Esophagus squamous epithelium (tissue), 5 donors: ENCODE measurements around the gene KIF6. TPM values are rescaled to one million over a fixed set of nuclear protein-coding genes. Genes with fewer than 3 reads are reported as not detected.

Experiments used
- DNase-seq: peaks from one replicate; lab custom pipeline; 2025; lab: John Stamatoyannopoulos, UW
- H3K27ac ChIP-seq, 4 donors: fragments of 200-600 bp; sonication (generic); one replicate each; pipeline ENCODE4 v1.5.1; 2016 to 2019; ENCODE audit warnings: mild to moderate bottlenecking in 1 of 4
- H3K27me3 ChIP-seq, 4 donors: fragments of 200-600 bp; sonication (generic); 1 replicate in 3 of 4; 2 replicates in 1 of 4; pipeline versions ENCODE4 v1.5.1 to v1.6.0; 2017 to 2021; ENCODE audit warnings: antibody characterized with exemption in 1 of 4
- H3K36me3 ChIP-seq, 3 donors: fragments of 200-600 bp; sonication (generic); one replicate each; pipeline ENCODE4 v1.5.1; 2016 to 2019
- H3K4me1 ChIP-seq, 3 donors: fragments of 200-600 bp; sonication (generic); one replicate each; pipeline ENCODE4 v1.5.1; 2017 to 2019
- H3K4me3 ChIP-seq, 4 donors: fragments of 200-600 bp; sonication (generic); 1 replicate in 3 of 4; 2 replicates in 1 of 4; pipeline ENCODE4 v1.5.1; 2016 to 2019; ENCODE audit warnings: mild to moderate bottlenecking in 2 of 4, moderate library complexity in 1 of 4
- H3K9me3 ChIP-seq, 3 donors: fragments of 200-600 bp; sonication (generic); one replicate each; pipeline ENCODE4 v1.5.1; 2016 to 2019
- POLR2A ChIP-seq, 4 donors: fragments of 450-650 bp; IDR thresholded peaks; one replicate each; pipeline ENCODE4 v1.6.1; 2017; ENCODE audit warnings: antibody characterized with exemption in 4 of 4, mild to moderate bottlenecking in 4 of 4, moderate library complexity in 3 of 4
- WGBS, 2 donors: methylation state at CpG; one replicate each; pipeline ENCODE4 v1.1.5; 2018; 5-methylcytosine and 5-hydroxymethylcytosine counted together
- intact Hi-C: fragments of 100-400 bp; cut with DNase I; formaldehyde crosslinking; loops from one replicate; pipeline ENCODE4 v1.15.0; 2022
- total RNA-seq, 4 donors: library from RNA; depleted of rRNA; stranded (reverse); fragments of >200 nt; gene quantifications; one replicate each; pipeline ENCODE4 v1.1.0, GENCODE V29; 2016
- TF ChIP-seq, protein P1 (sequence below), 6 experiments: fragments of 450-650 bp in 4 of 6; fragments of 200-600 bp in 2 of 6; sonication (generic) in 2 of 6; IDR thresholded peaks; one replicate each; pipeline ENCODE4 v1.5.1; 2016 to 2019; ENCODE audit warnings: antibody characterized with exemption in 6 of 6, mild to moderate bottlenecking in 4 of 6, moderate library complexity in 4 of 6
- donor health status: DM: yes; HTN: yes; CAD: no.

Gene KIF6
- total RNA-seq, 4 donors from 2014 or later: 0.19 TPM; not detected in 3

DNA sequence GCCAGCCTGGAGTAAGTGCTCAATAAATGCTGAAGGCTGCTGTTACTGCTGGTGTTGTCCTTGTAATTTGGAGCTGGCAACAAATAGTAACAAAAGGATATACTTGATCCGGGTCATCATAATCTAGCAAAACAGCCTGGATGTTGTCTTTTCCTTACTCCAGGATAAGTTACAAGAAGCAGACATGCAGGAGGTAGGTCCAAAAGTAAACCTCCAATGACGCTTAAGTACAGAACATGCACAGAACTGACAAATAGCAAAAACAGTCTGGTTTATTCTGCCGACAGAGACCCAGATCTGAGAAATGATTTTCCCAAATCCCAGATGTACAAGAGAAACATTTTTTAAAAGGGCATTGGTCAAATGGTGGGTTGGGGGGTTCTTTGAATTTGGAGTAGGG, 309.7 kb downstream of the KIF6 start:
- 87 to 94% methylated on average over 3 of the region's 3 CpGs for WGBS, 2 donors
- no peak overlapping the region for H3K4me3 ChIP-seq
- no peak overlapping the region for H3K27ac ChIP-seq
- DNase-seq: no peak
- peaks cover 0 to 2% (median 0%) of the 10 kb centered on the region in 3 donors for H3K4me1 ChIP-seq
- no peaks in the 10 kb centered on the region for H3K36me3 ChIP-seq
- TF ChIP-seq, protein P1, sequence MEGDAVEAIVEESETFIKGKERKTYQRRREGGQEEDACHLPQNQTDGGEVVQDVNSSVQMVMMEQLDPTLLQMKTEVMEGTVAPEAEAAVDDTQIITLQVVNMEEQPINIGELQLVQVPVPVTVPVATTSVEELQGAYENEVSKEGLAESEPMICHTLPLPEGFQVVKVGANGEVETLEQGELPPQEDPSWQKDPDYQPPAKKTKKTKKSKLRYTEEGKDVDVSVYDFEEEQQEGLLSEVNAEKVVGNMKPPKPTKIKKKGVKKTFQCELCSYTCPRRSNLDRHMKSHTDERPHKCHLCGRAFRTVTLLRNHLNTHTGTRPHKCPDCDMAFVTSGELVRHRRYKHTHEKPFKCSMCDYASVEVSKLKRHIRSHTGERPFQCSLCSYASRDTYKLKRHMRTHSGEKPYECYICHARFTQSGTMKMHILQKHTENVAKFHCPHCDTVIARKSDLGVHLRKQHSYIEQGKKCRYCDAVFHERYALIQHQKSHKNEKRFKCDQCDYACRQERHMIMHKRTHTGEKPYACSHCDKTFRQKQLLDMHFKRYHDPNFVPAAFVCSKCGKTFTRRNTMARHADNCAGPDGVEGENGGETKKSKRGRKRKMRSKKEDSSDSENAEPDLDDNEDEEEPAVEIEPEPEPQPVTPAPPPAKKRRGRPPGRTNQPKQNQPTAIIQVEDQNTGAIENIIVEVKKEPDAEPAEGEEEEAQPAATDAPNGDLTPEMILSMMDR (IDR thresholded peaks at IDR 0.05): no peak
- no peak for TF ChIP-seq POLR2A (IDR thresholded peaks at IDR 0.05)
- H3K27me3 ChIP-seq: no peaks in the 10 kb centered on the region
- intact Hi-C loops: no loop called here
- H3K9me3 ChIP-seq: no peaks in the 10 kb centered on the region

DNA sequence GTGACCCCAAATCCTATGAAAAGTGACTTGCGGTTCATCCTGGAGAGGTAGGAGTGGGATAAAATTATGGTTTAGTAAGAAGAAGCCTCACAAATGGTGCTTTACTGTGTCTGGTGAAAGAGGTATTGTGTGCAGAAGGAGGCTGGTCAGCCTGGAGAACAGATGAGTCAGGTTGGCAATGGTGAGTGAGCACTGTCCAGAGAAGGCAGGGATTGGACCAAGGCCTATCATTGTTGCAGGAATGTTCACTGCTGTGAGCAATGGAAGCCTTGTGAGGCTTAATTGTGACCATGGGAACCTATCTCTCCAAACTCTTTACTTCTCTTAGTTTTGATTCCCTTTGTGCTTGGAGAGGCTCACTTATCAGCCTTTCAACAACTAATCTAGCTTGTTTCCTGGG, 313.7 kb downstream of the KIF6 start:
- H3K9me3 ChIP-seq: no peaks in the 10 kb centered on the region
- intact Hi-C loops: no loop called here
- H3K27me3 ChIP-seq: no peaks in the 10 kb centered on the region
- no peak for DNase-seq
- H3K27ac ChIP-seq: no peak overlapping the region
- H3K4me3 ChIP-seq: no peak overlapping the region
- no peak for TF ChIP-seq POLR2A (IDR thresholded peaks at IDR 0.05)
- TF ChIP-seq, protein P1 (IDR thresholded peaks at IDR 0.05): no peak
- WGBS, 2 donors: 93 to 100% methylated on average over 1 of the region's 1 CpG
- no peaks in the 10 kb centered on the region for H3K4me1 ChIP-seq
- H3K36me3 ChIP-seq: no peaks in the 10 kb centered on the region

DNA sequence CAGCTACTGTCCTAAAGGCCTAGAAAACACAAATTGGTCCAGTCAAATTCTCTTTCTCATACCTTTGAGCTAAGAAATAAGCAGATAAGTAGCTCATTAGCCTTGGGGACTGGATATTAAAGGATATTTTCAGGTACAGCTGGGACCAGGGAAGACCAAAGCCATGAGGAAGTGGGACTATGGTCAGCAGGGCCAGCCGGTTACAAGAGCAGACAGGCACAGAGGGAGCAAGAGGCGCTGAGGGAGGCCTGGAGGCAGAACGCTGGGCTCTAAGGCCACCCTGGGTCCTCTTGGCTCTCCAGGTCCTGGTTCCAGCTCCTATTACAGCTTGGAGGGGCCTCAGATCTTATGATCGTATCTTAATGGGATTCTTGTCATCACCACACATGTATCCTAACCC, 314.2 kb downstream of the KIF6 start:
- TF ChIP-seq, protein P1 (IDR thresholded peaks at IDR 0.05): no peak
- no peak for TF ChIP-seq POLR2A (IDR thresholded peaks at IDR 0.05)
- DNase-seq: no peak
- Histone ChIP-seq H3K27me3 (no peaks in the 10 kb centered on the region), H3K9me3 (no peaks in the 10 kb centered on the region), H3K4me3 (no peak overlapping the region), H3K36me3 (no peaks in the 10 kb centered on the region), H3K4me1 (no peaks in the 10 kb centered on the region), H3K27ac (no peak overlapping the region)
- 85 to 94% methylated on average over 3 to 4 of the region's 4 CpGs for WGBS, 2 donors
- intact Hi-C loops: no loop called here

DNA sequence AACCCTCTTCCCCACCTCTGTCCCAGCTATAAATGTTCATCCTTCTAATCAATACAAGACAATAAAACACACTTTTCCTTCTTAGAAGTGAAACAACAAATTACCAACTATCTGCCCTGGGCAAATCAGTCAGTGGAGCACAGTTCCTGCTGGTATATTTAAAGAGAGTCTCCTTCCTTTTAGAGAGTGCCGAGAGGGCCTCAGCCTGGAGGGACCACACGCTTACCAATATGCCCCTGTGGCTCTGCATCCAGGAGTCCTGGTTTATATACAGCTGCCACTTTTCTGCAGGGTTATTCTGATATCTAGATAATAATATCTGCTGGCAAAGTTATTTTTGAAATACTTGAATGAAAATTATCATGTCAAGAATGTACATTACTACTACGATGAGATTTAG, 315.3 kb downstream of the KIF6 start:
- TF ChIP-seq, protein P1 (IDR thresholded peaks at IDR 0.05): no peak
- TF ChIP-seq POLR2A (IDR thresholded peaks at IDR 0.05): no peak
- WGBS, 2 donors: 84 to 95% methylated on average over 3 of the region's 3 CpGs
- no peak for DNase-seq
- Histone ChIP-seq H3K27ac (no peak overlapping the region), H3K36me3 (no peaks in the 10 kb centered on the region), H3K27me3 (no peaks in the 10 kb centered on the region), H3K4me3 (no peak overlapping the region), H3K4me1 (no peaks in the 10 kb centered on the region), H3K9me3 (no peaks in the 10 kb centered on the region)
- intact Hi-C loops: no loop called here

DNA sequence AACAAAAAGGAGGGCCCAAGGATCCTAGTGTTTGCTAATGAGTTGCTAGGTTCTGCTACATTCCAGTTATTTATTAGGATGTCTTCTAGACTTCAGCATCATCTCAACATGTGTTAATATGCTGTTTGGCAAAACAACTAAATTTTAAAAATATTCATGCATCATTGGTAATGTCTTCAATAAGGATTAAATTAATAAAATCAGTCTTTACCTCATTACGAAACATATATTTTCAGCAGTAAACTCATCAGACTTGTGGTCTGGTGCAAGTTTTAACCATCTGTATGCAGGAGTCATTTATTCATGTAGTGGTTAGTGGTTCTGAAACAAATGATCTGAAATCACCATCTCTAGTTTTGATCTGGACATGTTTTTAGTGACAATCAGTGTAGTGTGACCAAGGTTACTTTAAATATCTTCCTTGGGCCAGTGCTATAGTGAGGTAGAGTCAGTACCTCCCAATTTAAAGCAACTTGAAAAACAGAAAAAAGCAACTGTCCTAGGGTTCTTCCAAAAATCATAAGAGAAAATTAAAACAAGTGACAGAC, 317.7 kb downstream of the KIF6 start:
- no peak for DNase-seq
- intact Hi-C loops: no loop called here
- WGBS, 2 donors: 69 to 78% methylated on average over 1 of the region's 1 CpG
- Histone ChIP-seq H3K27ac (no peak overlapping the region), H3K4me1 (no peaks in the 10 kb centered on the region), H3K9me3 (no peaks in the 10 kb centered on the region), H3K36me3 (no peaks in the 10 kb centered on the region), H3K27me3 (no peaks in the 10 kb centered on the region), H3K4me3 (no peak overlapping the region)
- TF ChIP-seq, protein P1 (IDR thresholded peaks at IDR 0.05): no peak
- no peak for TF ChIP-seq POLR2A (IDR thresholded peaks at IDR 0.05)
